GM23338 (cell line): ENCODE results near the gene PLCD3. TPM values are rescaled to one million over a fixed set of nuclear protein-coding genes. Genes with fewer than 3 reads are reported as not detected.

ENCODE experiments used
- ATAC-seq: fragments of 200-7000 bp; cut with Tn5 transposase; 3 replicates; pipeline ENCODE4 v1.9.1; 2020
- DNase-seq: peaks from one replicate; pipeline ENCODE4 v3.0.0-alpha.2; 2015; ENCODE audit warnings: low spot score
- H2AFZ ChIP-seq: fragments of 200-600 bp; sonication (generic); 2 replicates; pipeline ENCODE4 v1.8.0; 2016; ENCODE audit warnings: antibody characterized with exemption, mild to moderate bottlenecking, moderate library complexity
- H3F3A ChIP-seq: fragments of 200-600 bp; sonication (generic); replicated peaks from 2 replicates; pipeline ENCODE4 v1.8.0; 2017; ENCODE audit warnings: antibody characterized with exemption, mixed run types, low read depth
- H3K27ac ChIP-seq: fragments of 200-600 bp; sonication (generic); 2 replicates; pipeline ENCODE4 v1.6.1; 2016; ENCODE audit warnings: low read depth
- H3K27me3 ChIP-seq: fragments of 200-600 bp; sonication (generic); 2 replicates; pipeline ENCODE4 v1.8.0; 2016; ENCODE audit warnings: mild to moderate bottlenecking, mixed run types, moderate library complexity; ENCODE audit not compliant: insufficient read depth
- H3K36me3 ChIP-seq: fragments of 200-600 bp; sonication (generic); 2 replicates; pipeline ENCODE4 v1.8.0; 2016; ENCODE audit warnings: mild to moderate bottlenecking; ENCODE audit not compliant: insufficient read depth
- H3K4me1 ChIP-seq: fragments of 200-600 bp; sonication (generic); 2 replicates; pipeline ENCODE4 v1.8.0; 2016; ENCODE audit warnings: mild to moderate bottlenecking, moderate library complexity; ENCODE audit not compliant: insufficient read depth
- H3K4me2 ChIP-seq: fragments of 200-600 bp; sonication (generic); 2 replicates; pipeline ENCODE4 v1.7.1; 2017; ENCODE audit warnings: mixed run types
- H3K4me3 ChIP-seq: fragments of 200-600 bp; sonication (generic); 2 replicates; pipeline ENCODE4 v1.6.1; 2016; ENCODE audit warnings: mixed run types
- H3K79me2 ChIP-seq: fragments of 200-600 bp; sonication (generic); replicated peaks from 2 replicates; pipeline ENCODE4 v1.8.0; 2017; ENCODE audit warnings: mild to moderate bottlenecking; ENCODE audit not compliant: insufficient read depth
- H3K9me2 ChIP-seq: fragments of 200-600 bp; sonication (generic); 2 replicates; pipeline ENCODE4 v1.8.0; 2017; ENCODE audit not compliant: insufficient read depth
- H4K20me1 ChIP-seq: fragments of 200-600 bp; sonication (generic); replicated peaks from 2 replicates; pipeline ENCODE4 v1.8.0; 2017; ENCODE audit warnings: mild to moderate bottlenecking; ENCODE audit not compliant: insufficient read depth
- H3K27ac Mint-ChIP-seq: 2 replicates; pipeline ENCODE4 v1.8.0; 2020; ENCODE audit warnings: inconsistent platforms, mild to moderate bottlenecking, moderate library complexity, mixed read lengths
- H3K27me3 Mint-ChIP-seq: 3 replicates; pipeline ENCODE4 v1.8.0; 2022; ENCODE audit warnings: low read depth, mild to moderate bottlenecking, moderate library complexity, mixed read lengths, inconsistent platforms; ENCODE audit not compliant: insufficient read depth, poor library complexity
- H3K36me3 Mint-ChIP-seq: 3 replicates; pipeline ENCODE4 v1.8.0; 2021; ENCODE audit warnings: low read depth, mild to moderate bottlenecking, inconsistent platforms, moderate library complexity, mixed read lengths
- H3K4me1 Mint-ChIP-seq: 3 replicates; pipeline ENCODE4 v1.8.0; 2020; ENCODE audit warnings: mild to moderate bottlenecking, inconsistent platforms, mixed read lengths
- H3K4me3 Mint-ChIP-seq: 3 replicates; pipeline ENCODE4 v1.8.0; 2021; ENCODE audit warnings: moderate library complexity, mild to moderate bottlenecking, inconsistent platforms, mixed read lengths
- H3K9me3 Mint-ChIP-seq: 3 replicates; pipeline ENCODE4 v1.8.0; 2020; ENCODE audit warnings: moderate library complexity, mild to moderate bottlenecking, inconsistent platforms, mixed read lengths
- CREB1 ChIP-seq: fragments of 250-450 bp; sonication (Bioruptor Pico); IDR thresholded peaks from 2 replicates; pipeline ENCODE4 v1.5.0; 2020; ENCODE audit warnings: low read depth, mild to moderate bottlenecking, moderate library complexity
- EZH2 ChIP-seq: fragments of 200-600 bp; sonication (generic); IDR thresholded peaks from one replicate; pipeline ENCODE4 v1.8.0; 2017; ENCODE audit warnings: antibody characterized with exemption, mild to moderate bottlenecking, low read depth; ENCODE audit not compliant: unreplicated experiment
- EZH2phosphoT487 ChIP-seq: fragments of 200-600 bp; sonication (generic); IDR thresholded peaks from one replicate; pipeline ENCODE4 v1.8.1; 2018; ENCODE audit warnings: antibody characterized with exemption; ENCODE audit not compliant: unreplicated experiment
- JUNB ChIP-seq: IDR thresholded peaks from one replicate; pipeline ENCODE4 v1.6.1; 2016; ENCODE audit warnings: antibody characterized with exemption; ENCODE audit not compliant: unreplicated experiment
- NANOG ChIP-seq: IDR thresholded peaks from 2 replicates; pipeline ENCODE4 v1.6.1; 2016; ENCODE audit warnings: antibody characterized with exemption, borderline replicate concordance
- POLR2AphosphoS5 ChIP-seq: IDR thresholded peaks from 2 replicates; pipeline ENCODE4 v1.6.1; 2016; ENCODE audit warnings: antibody characterized with exemption, low read depth
- STAT1 ChIP-seq: IDR thresholded peaks from one replicate; pipeline ENCODE4 v1.6.1; 2016; ENCODE audit warnings: antibody characterized with exemption; ENCODE audit not compliant: unreplicated experiment
- ZNF114 ChIP-seq: fragments of 250-450 bp; sonication (Bioruptor Pico); IDR thresholded peaks from 2 replicates; pipeline ENCODE4 v1.5.0; 2020; ENCODE audit warnings: mild to moderate bottlenecking, moderate library complexity
- ZNF331 ChIP-seq: fragments of 250-450 bp; sonication (Bioruptor Pico); IDR thresholded peaks from 2 replicates; pipeline ENCODE4 v1.5.0; 2020; ENCODE audit warnings: low read depth, mild to moderate bottlenecking, moderate library complexity
- ZNF462 ChIP-seq: fragments of 250-450 bp; sonication (Bioruptor Pico); IDR thresholded peaks from 2 replicates; pipeline ENCODE4 v1.5.0; 2020; ENCODE audit warnings: mild to moderate bottlenecking, moderate library complexity
- polyA plus RNA-seq: library from polyadenylated mRNA; unstranded; fragments of >200 nt; fragmentation: Nextera tagmentation; extraction: Ambion mirVana; gene quantifications from 2 replicates; pipeline ENCODE4 v1.2.1, GENCODE V29; 2016
- total RNA-seq: library from RNA; depleted of rRNA; stranded (reverse); fragments of >200 nt; shearing (Covaris generic); gene quantifications from 2 replicates; pipeline ENCODE4 v1.2.3, GENCODE V29; 2014
- TF ChIP-seq, protein P1 (sequence below), 2 experiments: fragments of 200-600 bp in 1 of 2; sonication (generic) in 1 of 2; conservative IDR thresholded peaks; 2 replicates each; pipeline versions ENCODE4 v1.5.1 to v1.6.1; 2016 to 2017; ENCODE audit warnings: antibody characterized with exemption in 2 of 2, low read depth in 2 of 2, mild to moderate bottlenecking in 2 of 2, moderate library complexity in 1 of 2
- TF ChIP-seq, protein P2 (sequence below): IDR thresholded peaks from one replicate; pipeline ENCODE4 v1.6.1; 2018; ENCODE audit warnings: antibody characterized with exemption; ENCODE audit not compliant: unreplicated experiment
- TF ChIP-seq, protein P3 (sequence below): IDR thresholded peaks from 2 replicates; pipeline ENCODE4 v1.6.1; 2016; ENCODE audit warnings: antibody characterized with exemption

Gene PLCD3
- total and polyA plus RNA-seq, 2 experiments from 2014 or later: 3.0 to 32.1 TPM

- Mint-ChIP-seq H3K9me3 (no peaks in the 10 kb centered on the region), H3K4me3 (peak overlapping the region; percentile 73), H3K4me1 (peaks cover 6% of the 10 kb centered on the region; the same call in 2 of the 3 replicates), H3K27me3 (peaks cover 16% of the 10 kb centered on the region), H3K27ac (0 out of 2 replicates have a peak overlapping the region, but pooled peaks have one; percentile 27), H3K36me3 (peaks cover 5% of the 10 kb centered on the region; the same call in 1 of the 3 replicates)
- no peak for DNase-seq
- Histone ChIP-seq H3F3A (peaks cover 8% of the 10 kb centered on the region; the same call in 1 of the 2 replicates), H2AFZ (peak overlapping the region; percentile 4; the same call in 1 of the 2 replicates), H3K36me3 (no peaks in the 10 kb centered on the region), H3K4me1 (peaks cover 3% of the 10 kb centered on the region; the same call in 1 of the 2 replicates), H3K4me3 (peak overlapping the region; percentile 50), H3K27ac (no peak overlapping the region), H3K9me2 (no peaks in the 10 kb centered on the region), H3K79me2 (no peaks in the 10 kb centered on the region), H3K27me3 (no peaks in the 10 kb centered on the region), H3K4me2 (peak overlapping the region; percentile 67), H4K20me1 (no peaks in the 10 kb centered on the region; the same call in 1 of the 2 replicates)
- ATAC-seq: no peak
- TF ChIP-seq POLR2AphosphoS5: no peak
- no peak for TF ChIP-seq EZH2
- TF ChIP-seq JUNB: no peak
- no peak for TF ChIP-seq EZH2phosphoT487
- TF ChIP-seq ZNF114: no peak
- TF ChIP-seq, protein P1, sequence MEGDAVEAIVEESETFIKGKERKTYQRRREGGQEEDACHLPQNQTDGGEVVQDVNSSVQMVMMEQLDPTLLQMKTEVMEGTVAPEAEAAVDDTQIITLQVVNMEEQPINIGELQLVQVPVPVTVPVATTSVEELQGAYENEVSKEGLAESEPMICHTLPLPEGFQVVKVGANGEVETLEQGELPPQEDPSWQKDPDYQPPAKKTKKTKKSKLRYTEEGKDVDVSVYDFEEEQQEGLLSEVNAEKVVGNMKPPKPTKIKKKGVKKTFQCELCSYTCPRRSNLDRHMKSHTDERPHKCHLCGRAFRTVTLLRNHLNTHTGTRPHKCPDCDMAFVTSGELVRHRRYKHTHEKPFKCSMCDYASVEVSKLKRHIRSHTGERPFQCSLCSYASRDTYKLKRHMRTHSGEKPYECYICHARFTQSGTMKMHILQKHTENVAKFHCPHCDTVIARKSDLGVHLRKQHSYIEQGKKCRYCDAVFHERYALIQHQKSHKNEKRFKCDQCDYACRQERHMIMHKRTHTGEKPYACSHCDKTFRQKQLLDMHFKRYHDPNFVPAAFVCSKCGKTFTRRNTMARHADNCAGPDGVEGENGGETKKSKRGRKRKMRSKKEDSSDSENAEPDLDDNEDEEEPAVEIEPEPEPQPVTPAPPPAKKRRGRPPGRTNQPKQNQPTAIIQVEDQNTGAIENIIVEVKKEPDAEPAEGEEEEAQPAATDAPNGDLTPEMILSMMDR (conservative IDR thresholded peaks at IDR 0.05; ENCODE audit: low read depth in 2 of 2): no peak
- no peak for TF ChIP-seq ZNF462 (CRISPR knock-in tag)
- no peak for TF ChIP-seq NANOG
- TF ChIP-seq, protein P2, sequence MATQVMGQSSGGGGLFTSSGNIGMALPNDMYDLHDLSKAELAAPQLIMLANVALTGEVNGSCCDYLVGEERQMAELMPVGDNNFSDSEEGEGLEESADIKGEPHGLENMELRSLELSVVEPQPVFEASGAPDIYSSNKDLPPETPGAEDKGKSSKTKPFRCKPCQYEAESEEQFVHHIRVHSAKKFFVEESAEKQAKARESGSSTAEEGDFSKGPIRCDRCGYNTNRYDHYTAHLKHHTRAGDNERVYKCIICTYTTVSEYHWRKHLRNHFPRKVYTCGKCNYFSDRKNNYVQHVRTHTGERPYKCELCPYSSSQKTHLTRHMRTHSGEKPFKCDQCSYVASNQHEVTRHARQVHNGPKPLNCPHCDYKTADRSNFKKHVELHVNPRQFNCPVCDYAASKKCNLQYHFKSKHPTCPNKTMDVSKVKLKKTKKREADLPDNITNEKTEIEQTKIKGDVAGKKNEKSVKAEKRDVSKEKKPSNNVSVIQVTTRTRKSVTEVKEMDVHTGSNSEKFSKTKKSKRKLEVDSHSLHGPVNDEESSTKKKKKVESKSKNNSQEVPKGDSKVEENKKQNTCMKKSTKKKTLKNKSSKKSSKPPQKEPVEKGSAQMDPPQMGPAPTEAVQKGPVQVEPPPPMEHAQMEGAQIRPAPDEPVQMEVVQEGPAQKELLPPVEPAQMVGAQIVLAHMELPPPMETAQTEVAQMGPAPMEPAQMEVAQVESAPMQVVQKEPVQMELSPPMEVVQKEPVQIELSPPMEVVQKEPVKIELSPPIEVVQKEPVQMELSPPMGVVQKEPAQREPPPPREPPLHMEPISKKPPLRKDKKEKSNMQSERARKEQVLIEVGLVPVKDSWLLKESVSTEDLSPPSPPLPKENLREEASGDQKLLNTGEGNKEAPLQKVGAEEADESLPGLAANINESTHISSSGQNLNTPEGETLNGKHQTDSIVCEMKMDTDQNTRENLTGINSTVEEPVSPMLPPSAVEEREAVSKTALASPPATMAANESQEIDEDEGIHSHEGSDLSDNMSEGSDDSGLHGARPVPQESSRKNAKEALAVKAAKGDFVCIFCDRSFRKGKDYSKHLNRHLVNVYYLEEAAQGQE: no peak
- no peak for TF ChIP-seq CREB1 (CRISPR knock-in tag)
- TF ChIP-seq STAT1: no peak
- TF ChIP-seq, protein P3, sequence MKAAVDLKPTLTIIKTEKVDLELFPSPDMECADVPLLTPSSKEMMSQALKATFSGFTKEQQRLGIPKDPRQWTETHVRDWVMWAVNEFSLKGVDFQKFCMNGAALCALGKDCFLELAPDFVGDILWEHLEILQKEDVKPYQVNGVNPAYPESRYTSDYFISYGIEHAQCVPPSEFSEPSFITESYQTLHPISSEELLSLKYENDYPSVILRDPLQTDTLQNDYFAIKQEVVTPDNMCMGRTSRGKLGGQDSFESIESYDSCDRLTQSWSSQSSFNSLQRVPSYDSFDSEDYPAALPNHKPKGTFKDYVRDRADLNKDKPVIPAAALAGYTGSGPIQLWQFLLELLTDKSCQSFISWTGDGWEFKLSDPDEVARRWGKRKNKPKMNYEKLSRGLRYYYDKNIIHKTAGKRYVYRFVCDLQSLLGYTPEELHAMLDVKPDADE: no peak
- TF ChIP-seq ZNF331 (CRISPR knock-in tag): no peak
Observed at GRCh38 chr17:45135978-45136791, 3.9 kb upstream of the PLCD3 start.
